GM23338 (cell line): ENCODE data around the gene BAG3. TPM values are rescaled to one million over a fixed set of nuclear protein-coding genes. Genes with fewer than 3 reads are reported as not detected.

ENCODE experiments used
- ATAC-seq: fragments of 200-7000 bp; cut with Tn5 transposase; 3 replicates; pipeline ENCODE4 v1.9.1; 2020
- DNase-seq: peaks from one replicate; pipeline ENCODE4 v3.0.0-alpha.2; 2015; ENCODE audit warnings: low spot score
- H2AFZ ChIP-seq: fragments of 200-600 bp; sonication (generic); 2 replicates; pipeline ENCODE4 v1.8.0; 2016; ENCODE audit warnings: antibody characterized with exemption, mild to moderate bottlenecking, moderate library complexity
- H3F3A ChIP-seq: fragments of 200-600 bp; sonication (generic); replicated peaks from 2 replicates; pipeline ENCODE4 v1.8.0; 2017; ENCODE audit warnings: antibody characterized with exemption, mixed run types, low read depth
- H3K27ac ChIP-seq: fragments of 200-600 bp; sonication (generic); 2 replicates; pipeline ENCODE4 v1.6.1; 2016; ENCODE audit warnings: low read depth
- H3K27me3 ChIP-seq: fragments of 200-600 bp; sonication (generic); 2 replicates; pipeline ENCODE4 v1.8.0; 2016; ENCODE audit warnings: mild to moderate bottlenecking, mixed run types, moderate library complexity; ENCODE audit not compliant: insufficient read depth
- H3K36me3 ChIP-seq: fragments of 200-600 bp; sonication (generic); 2 replicates; pipeline ENCODE4 v1.8.0; 2016; ENCODE audit warnings: mild to moderate bottlenecking; ENCODE audit not compliant: insufficient read depth
- H3K4me1 ChIP-seq: fragments of 200-600 bp; sonication (generic); 2 replicates; pipeline ENCODE4 v1.8.0; 2016; ENCODE audit warnings: mild to moderate bottlenecking, moderate library complexity; ENCODE audit not compliant: insufficient read depth
- H3K4me2 ChIP-seq: fragments of 200-600 bp; sonication (generic); 2 replicates; pipeline ENCODE4 v1.7.1; 2017; ENCODE audit warnings: mixed run types
- H3K4me3 ChIP-seq: fragments of 200-600 bp; sonication (generic); 2 replicates; pipeline ENCODE4 v1.6.1; 2016; ENCODE audit warnings: mixed run types
- H3K79me2 ChIP-seq: fragments of 200-600 bp; sonication (generic); replicated peaks from 2 replicates; pipeline ENCODE4 v1.8.0; 2017; ENCODE audit warnings: mild to moderate bottlenecking; ENCODE audit not compliant: insufficient read depth
- H3K9me2 ChIP-seq: fragments of 200-600 bp; sonication (generic); 2 replicates; pipeline ENCODE4 v1.8.0; 2017; ENCODE audit not compliant: insufficient read depth
- H4K20me1 ChIP-seq: fragments of 200-600 bp; sonication (generic); replicated peaks from 2 replicates; pipeline ENCODE4 v1.8.0; 2017; ENCODE audit warnings: mild to moderate bottlenecking; ENCODE audit not compliant: insufficient read depth
- H3K27ac Mint-ChIP-seq: 2 replicates; pipeline ENCODE4 v1.8.0; 2020; ENCODE audit warnings: inconsistent platforms, mild to moderate bottlenecking, moderate library complexity, mixed read lengths
- H3K27me3 Mint-ChIP-seq: 3 replicates; pipeline ENCODE4 v1.8.0; 2022; ENCODE audit warnings: low read depth, mild to moderate bottlenecking, moderate library complexity, mixed read lengths, inconsistent platforms; ENCODE audit not compliant: insufficient read depth, poor library complexity
- H3K36me3 Mint-ChIP-seq: 3 replicates; pipeline ENCODE4 v1.8.0; 2021; ENCODE audit warnings: low read depth, mild to moderate bottlenecking, inconsistent platforms, moderate library complexity, mixed read lengths
- H3K4me1 Mint-ChIP-seq: 3 replicates; pipeline ENCODE4 v1.8.0; 2020; ENCODE audit warnings: mild to moderate bottlenecking, inconsistent platforms, mixed read lengths
- H3K4me3 Mint-ChIP-seq: 3 replicates; pipeline ENCODE4 v1.8.0; 2021; ENCODE audit warnings: moderate library complexity, mild to moderate bottlenecking, inconsistent platforms, mixed read lengths
- H3K9me3 Mint-ChIP-seq: 3 replicates; pipeline ENCODE4 v1.8.0; 2020; ENCODE audit warnings: moderate library complexity, mild to moderate bottlenecking, inconsistent platforms, mixed read lengths
- CREB1 ChIP-seq: fragments of 250-450 bp; sonication (Bioruptor Pico); IDR thresholded peaks from 2 replicates; pipeline ENCODE4 v1.5.0; 2020; ENCODE audit warnings: low read depth, mild to moderate bottlenecking, moderate library complexity
- EZH2 ChIP-seq: fragments of 200-600 bp; sonication (generic); IDR thresholded peaks from one replicate; pipeline ENCODE4 v1.8.0; 2017; ENCODE audit warnings: antibody characterized with exemption, mild to moderate bottlenecking, low read depth; ENCODE audit not compliant: unreplicated experiment
- EZH2phosphoT487 ChIP-seq: fragments of 200-600 bp; sonication (generic); IDR thresholded peaks from one replicate; pipeline ENCODE4 v1.8.1; 2018; ENCODE audit warnings: antibody characterized with exemption; ENCODE audit not compliant: unreplicated experiment
- JUNB ChIP-seq: IDR thresholded peaks from one replicate; pipeline ENCODE4 v1.6.1; 2016; ENCODE audit warnings: antibody characterized with exemption; ENCODE audit not compliant: unreplicated experiment
- NANOG ChIP-seq: IDR thresholded peaks from 2 replicates; pipeline ENCODE4 v1.6.1; 2016; ENCODE audit warnings: antibody characterized with exemption, borderline replicate concordance
- POLR2AphosphoS5 ChIP-seq: IDR thresholded peaks from 2 replicates; pipeline ENCODE4 v1.6.1; 2016; ENCODE audit warnings: antibody characterized with exemption, low read depth
- STAT1 ChIP-seq: IDR thresholded peaks from one replicate; pipeline ENCODE4 v1.6.1; 2016; ENCODE audit warnings: antibody characterized with exemption; ENCODE audit not compliant: unreplicated experiment
- ZNF114 ChIP-seq: fragments of 250-450 bp; sonication (Bioruptor Pico); IDR thresholded peaks from 2 replicates; pipeline ENCODE4 v1.5.0; 2020; ENCODE audit warnings: mild to moderate bottlenecking, moderate library complexity
- ZNF331 ChIP-seq: fragments of 250-450 bp; sonication (Bioruptor Pico); IDR thresholded peaks from 2 replicates; pipeline ENCODE4 v1.5.0; 2020; ENCODE audit warnings: low read depth, mild to moderate bottlenecking, moderate library complexity
- polyA plus RNA-seq: library from polyadenylated mRNA; unstranded; fragments of >200 nt; fragmentation: Nextera tagmentation; extraction: Ambion mirVana; gene quantifications from 2 replicates; pipeline ENCODE4 v1.2.1, GENCODE V29; 2016
- total RNA-seq: library from RNA; depleted of rRNA; stranded (reverse); fragments of >200 nt; shearing (Covaris generic); gene quantifications from 2 replicates; pipeline ENCODE4 v1.2.3, GENCODE V29; 2014
- TF ChIP-seq, protein P1 (sequence below): IDR thresholded peaks from one replicate; pipeline ENCODE4 v1.6.1; 2018; ENCODE audit warnings: antibody characterized with exemption; ENCODE audit not compliant: unreplicated experiment
- TF ChIP-seq, protein P2 (sequence below): IDR thresholded peaks from 2 replicates; pipeline ENCODE4 v1.6.1; 2016; ENCODE audit warnings: antibody characterized with exemption
- TF ChIP-seq, protein P3 (sequence below), 2 experiments: fragments of 200-600 bp in 1 of 2; sonication (generic) in 1 of 2; conservative IDR thresholded peaks; 2 replicates each; pipeline versions ENCODE4 v1.5.1 to v1.6.1; 2016 to 2017; ENCODE audit warnings: antibody characterized with exemption in 2 of 2, low read depth in 2 of 2, mild to moderate bottlenecking in 2 of 2, moderate library complexity in 1 of 2
- TF ChIP-seq, protein P4 (sequence below): fragments of 250-450 bp; sonication (Bioruptor Pico); IDR thresholded peaks from 2 replicates; pipeline ENCODE4 v1.5.0; 2020; ENCODE audit warnings: mild to moderate bottlenecking, moderate library complexity

Gene BAG3
- total and polyA plus RNA-seq, 2 experiments from 2014 or later = 8.2 to 8.4 TPM

DNA sequence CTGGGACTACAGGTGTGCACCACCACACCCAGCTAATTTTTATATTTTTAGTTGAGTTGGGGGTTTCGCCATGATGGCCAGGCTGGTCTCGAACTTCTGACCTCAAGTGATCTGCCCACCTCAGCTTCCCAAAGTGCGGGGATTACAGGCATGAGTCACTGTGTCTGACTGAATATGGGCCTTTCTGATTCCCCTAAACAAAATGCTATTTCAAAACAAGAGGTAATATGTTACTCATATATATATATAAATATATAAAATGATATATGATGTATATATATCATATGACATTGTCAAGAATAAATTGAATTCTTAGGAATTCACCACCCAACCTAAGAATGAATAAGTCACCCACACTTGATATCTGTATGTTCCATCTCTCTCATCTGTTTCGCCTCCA is 41.7 kb upstream of the BAG3 start:
- Histone ChIP-seq H3K36me3 (no peaks in the 10 kb centered on the region), H3K27ac (no peak overlapping the region)
- peaks cover 8% of the 10 kb centered on the region; the same call in 2 of the 3 replicates for H3K9me3 Mint-ChIP-seq

More for the DNA sequence above, 41.7 kb upstream of the BAG3 start:
- Mint-ChIP-seq H3K36me3 (no peaks in the 10 kb centered on the region), H3K4me3 (no peak overlapping the region), H3K27me3 (peaks cover 8% of the 10 kb centered on the region), H3K27ac (no peak overlapping the region), H3K4me1 (no peaks in the 10 kb centered on the region)
- no peaks in the 10 kb centered on the region for H3K79me2 ChIP-seq
- H4K20me1 ChIP-seq = no peaks in the 10 kb centered on the region
- DNase-seq (no peak), ATAC-seq (no peak)
- H3F3A ChIP-seq = no peaks in the 10 kb centered on the region
- no peak overlapping the region for H3K4me3 ChIP-seq
- no peak overlapping the region for H3K4me2 ChIP-seq
- no peak for TF ChIP-seq JUNB
- TF ChIP-seq NANOG = no peak
- TF ChIP-seq, protein P1, sequence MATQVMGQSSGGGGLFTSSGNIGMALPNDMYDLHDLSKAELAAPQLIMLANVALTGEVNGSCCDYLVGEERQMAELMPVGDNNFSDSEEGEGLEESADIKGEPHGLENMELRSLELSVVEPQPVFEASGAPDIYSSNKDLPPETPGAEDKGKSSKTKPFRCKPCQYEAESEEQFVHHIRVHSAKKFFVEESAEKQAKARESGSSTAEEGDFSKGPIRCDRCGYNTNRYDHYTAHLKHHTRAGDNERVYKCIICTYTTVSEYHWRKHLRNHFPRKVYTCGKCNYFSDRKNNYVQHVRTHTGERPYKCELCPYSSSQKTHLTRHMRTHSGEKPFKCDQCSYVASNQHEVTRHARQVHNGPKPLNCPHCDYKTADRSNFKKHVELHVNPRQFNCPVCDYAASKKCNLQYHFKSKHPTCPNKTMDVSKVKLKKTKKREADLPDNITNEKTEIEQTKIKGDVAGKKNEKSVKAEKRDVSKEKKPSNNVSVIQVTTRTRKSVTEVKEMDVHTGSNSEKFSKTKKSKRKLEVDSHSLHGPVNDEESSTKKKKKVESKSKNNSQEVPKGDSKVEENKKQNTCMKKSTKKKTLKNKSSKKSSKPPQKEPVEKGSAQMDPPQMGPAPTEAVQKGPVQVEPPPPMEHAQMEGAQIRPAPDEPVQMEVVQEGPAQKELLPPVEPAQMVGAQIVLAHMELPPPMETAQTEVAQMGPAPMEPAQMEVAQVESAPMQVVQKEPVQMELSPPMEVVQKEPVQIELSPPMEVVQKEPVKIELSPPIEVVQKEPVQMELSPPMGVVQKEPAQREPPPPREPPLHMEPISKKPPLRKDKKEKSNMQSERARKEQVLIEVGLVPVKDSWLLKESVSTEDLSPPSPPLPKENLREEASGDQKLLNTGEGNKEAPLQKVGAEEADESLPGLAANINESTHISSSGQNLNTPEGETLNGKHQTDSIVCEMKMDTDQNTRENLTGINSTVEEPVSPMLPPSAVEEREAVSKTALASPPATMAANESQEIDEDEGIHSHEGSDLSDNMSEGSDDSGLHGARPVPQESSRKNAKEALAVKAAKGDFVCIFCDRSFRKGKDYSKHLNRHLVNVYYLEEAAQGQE = no peak
- TF ChIP-seq, protein P2, sequence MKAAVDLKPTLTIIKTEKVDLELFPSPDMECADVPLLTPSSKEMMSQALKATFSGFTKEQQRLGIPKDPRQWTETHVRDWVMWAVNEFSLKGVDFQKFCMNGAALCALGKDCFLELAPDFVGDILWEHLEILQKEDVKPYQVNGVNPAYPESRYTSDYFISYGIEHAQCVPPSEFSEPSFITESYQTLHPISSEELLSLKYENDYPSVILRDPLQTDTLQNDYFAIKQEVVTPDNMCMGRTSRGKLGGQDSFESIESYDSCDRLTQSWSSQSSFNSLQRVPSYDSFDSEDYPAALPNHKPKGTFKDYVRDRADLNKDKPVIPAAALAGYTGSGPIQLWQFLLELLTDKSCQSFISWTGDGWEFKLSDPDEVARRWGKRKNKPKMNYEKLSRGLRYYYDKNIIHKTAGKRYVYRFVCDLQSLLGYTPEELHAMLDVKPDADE = no peak
- TF ChIP-seq EZH2phosphoT487 = no peak
- no peak for TF ChIP-seq STAT1
- no peak for TF ChIP-seq POLR2AphosphoS5
- TF ChIP-seq EZH2 = no peak
- no peak for TF ChIP-seq ZNF114 (CRISPR knock-in tag)
- TF ChIP-seq CREB1 (CRISPR knock-in tag) = no peak
- TF ChIP-seq, protein P3, sequence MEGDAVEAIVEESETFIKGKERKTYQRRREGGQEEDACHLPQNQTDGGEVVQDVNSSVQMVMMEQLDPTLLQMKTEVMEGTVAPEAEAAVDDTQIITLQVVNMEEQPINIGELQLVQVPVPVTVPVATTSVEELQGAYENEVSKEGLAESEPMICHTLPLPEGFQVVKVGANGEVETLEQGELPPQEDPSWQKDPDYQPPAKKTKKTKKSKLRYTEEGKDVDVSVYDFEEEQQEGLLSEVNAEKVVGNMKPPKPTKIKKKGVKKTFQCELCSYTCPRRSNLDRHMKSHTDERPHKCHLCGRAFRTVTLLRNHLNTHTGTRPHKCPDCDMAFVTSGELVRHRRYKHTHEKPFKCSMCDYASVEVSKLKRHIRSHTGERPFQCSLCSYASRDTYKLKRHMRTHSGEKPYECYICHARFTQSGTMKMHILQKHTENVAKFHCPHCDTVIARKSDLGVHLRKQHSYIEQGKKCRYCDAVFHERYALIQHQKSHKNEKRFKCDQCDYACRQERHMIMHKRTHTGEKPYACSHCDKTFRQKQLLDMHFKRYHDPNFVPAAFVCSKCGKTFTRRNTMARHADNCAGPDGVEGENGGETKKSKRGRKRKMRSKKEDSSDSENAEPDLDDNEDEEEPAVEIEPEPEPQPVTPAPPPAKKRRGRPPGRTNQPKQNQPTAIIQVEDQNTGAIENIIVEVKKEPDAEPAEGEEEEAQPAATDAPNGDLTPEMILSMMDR (conservative IDR thresholded peaks at IDR 0.05; ENCODE audit: low read depth in 2 of 2) = no peak
- TF ChIP-seq, protein P4, sequence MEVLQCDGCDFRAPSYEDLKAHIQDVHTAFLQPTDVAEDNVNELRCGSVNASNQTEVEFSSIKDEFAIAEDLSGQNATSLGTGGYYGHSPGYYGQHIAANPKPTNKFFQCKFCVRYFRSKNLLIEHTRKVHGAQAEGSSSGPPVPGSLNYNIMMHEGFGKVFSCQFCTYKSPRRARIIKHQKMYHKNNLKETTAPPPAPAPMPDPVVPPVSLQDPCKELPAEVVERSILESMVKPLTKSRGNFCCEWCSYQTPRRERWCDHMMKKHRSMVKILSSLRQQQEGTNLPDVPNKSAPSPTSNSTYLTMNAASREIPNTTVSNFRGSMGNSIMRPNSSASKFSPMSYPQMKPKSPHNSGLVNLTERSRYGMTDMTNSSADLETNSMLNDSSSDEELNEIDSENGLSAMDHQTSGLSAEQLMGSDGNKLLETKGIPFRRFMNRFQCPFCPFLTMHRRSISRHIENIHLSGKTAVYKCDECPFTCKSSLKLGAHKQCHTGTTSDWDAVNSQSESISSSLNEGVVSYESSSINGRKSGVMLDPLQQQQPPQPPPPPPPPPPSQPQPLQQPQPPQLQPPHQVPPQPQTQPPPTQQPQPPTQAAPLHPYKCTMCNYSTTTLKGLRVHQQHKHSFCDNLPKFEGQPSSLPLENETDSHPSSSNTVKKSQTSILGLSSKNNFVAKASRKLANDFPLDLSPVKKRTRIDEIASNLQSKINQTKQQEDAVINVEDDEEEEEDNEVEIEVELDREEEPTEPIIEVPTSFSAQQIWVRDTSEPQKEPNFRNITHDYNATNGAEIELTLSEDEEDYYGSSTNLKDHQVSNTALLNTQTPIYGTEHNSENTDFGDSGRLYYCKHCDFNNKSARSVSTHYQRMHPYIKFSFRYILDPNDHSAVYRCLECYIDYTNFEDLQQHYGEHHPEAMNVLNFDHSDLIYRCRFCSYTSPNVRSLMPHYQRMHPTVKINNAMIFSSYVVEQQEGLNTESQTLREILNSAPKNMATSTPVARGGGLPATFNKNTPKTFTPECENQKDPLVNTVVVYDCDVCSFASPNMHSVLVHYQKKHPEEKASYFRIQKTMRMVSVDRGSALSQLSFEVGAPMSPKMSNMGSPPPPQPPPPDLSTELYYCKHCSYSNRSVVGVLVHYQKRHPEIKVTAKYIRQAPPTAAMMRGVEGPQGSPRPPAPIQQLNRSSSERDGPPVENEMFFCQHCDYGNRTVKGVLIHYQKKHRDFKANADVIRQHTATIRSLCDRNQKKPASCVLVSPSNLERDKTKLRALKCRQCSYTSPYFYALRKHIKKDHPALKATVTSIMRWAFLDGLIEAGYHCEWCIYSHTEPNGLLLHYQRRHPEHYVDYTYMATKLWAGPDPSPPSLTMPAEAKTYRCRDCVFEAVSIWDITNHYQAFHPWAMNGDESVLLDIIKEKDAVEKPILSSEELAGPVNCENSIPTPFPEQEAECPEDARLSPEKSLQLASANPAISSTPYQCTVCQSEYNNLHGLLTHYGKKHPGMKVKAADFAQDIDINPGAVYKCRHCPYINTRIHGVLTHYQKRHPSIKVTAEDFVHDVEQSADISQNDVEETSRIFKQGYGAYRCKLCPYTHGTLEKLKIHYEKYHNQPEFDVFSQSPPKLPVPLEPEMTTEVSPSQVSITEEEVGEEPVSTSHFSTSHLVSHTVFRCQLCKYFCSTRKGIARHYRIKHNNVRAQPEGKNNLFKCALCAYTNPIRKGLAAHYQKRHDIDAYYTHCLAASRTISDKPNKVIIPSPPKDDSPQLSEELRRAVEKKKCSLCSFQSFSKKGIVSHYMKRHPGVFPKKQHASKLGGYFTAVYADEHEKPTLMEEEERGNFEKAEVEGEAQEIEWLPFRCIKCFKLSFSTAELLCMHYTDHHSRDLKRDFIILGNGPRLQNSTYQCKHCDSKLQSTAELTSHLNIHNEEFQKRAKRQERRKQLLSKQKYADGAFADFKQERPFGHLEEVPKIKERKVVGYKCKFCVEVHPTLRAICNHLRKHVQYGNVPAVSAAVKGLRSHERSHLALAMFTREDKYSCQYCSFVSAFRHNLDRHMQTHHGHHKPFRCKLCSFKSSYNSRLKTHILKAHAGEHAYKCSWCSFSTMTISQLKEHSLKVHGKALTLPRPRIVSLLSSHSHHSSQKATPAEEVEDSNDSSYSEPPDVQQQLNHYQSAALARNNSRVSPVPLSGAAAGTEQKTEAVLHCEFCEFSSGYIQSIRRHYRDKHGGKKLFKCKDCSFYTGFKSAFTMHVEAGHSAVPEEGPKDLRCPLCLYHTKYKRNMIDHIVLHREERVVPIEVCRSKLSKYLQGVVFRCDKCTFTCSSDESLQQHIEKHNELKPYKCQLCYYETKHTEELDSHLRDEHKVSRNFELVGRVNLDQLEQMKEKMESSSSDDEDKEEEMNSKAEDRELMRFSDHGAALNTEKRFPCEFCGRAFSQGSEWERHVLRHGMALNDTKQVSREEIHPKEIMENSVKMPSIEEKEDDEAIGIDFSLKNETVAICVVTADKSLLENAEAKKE (CRISPR knock-in tag) = no peak
- no peak for TF ChIP-seq ZNF331 (CRISPR knock-in tag)
- H3K4me1 ChIP-seq = no peaks in the 10 kb centered on the region
- H3K27me3 ChIP-seq = no peaks in the 10 kb centered on the region
- no peak overlapping the region for H2AFZ ChIP-seq
- no peaks in the 10 kb centered on the region for H3K9me2 ChIP-seq
